ENCODE data around the gene SFPQ.
"Not testable (repeated sequence)": the region's sequence is repeated elsewhere in the genome, so short reads cannot be mapped to it uniquely, and the experiment has no call there.

Gene SFPQ

GRCh38 chr1:35188578-35189392 is 4.2 kb downstream of the SFPQ start:
- DNase-seq (ENCODE audit: low read depth in 3 of 3): no peak

DNA sequence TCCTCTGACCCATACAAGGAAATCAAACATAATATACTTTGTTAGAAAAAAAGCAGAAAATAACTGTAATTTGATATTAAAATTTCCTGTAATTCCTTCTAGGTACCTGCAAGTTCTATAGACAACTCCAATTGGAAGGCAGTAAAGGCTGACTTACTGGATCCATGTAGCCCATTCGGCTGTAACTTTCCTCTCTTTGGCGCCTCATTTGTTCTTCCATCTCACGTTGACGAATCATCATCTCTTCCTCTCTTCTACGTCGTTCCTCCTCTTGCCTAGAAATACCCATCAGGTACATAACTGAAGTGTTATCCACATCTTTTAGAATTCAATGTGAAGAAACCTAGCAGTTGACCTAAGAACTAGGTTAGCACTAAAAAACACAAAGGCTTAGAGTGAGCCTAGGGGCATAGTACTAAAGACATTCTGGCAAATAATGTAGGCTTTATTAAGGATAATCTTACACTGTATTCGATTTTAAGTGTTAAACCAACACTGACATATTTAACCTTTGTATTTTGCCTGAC is 5.1 kb downstream of the SFPQ start:
- no peak for DNase-seq (ENCODE audit: low read depth in 3 of 3)

GRCh38 chr1:35186239-35186638 is 6.7 kb downstream of the SFPQ start:
- no peak for DNase-seq (ENCODE audit: low read depth in 3 of 3)

GRCh38 chr1:35185200-35185599 is 7.7 kb downstream of the SFPQ start:
- no peak for DNase-seq (ENCODE audit: low read depth in 3 of 3)

DNA sequence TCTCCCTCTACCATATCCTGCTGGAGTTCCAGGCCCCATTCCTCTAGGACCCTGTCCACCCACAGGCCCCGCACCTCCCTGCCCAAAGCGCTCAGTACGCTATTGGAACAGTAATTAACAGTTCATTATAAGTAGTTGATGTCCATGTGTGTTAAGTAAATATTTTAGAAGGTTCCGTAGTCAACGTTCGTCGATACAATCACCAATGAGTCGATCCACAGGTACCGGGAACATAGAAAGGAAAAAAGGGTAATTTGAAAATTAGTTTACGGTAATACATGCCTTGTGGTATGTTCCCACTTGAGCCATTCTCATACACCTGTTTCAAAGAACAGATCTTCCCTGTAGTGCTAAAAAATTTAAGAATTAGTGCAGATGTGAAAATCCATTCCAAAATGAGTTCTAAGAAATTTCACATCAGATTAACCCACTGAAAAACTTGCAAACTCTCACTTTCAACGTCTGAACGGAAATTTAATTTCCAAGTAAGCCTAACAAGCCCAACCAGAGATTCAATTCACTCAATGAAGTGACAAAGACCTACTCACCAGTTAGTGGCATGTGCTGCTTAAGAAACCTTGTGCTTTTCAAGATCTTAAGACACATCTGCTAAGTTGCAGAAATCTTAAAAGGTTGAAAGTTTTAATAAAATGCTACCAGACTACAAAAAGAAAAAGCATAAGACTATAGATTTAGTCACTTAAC is 8.3 kb downstream of the SFPQ start:
- no peak for DNase-seq (ENCODE audit: low read depth in 3 of 3)

DNA sequence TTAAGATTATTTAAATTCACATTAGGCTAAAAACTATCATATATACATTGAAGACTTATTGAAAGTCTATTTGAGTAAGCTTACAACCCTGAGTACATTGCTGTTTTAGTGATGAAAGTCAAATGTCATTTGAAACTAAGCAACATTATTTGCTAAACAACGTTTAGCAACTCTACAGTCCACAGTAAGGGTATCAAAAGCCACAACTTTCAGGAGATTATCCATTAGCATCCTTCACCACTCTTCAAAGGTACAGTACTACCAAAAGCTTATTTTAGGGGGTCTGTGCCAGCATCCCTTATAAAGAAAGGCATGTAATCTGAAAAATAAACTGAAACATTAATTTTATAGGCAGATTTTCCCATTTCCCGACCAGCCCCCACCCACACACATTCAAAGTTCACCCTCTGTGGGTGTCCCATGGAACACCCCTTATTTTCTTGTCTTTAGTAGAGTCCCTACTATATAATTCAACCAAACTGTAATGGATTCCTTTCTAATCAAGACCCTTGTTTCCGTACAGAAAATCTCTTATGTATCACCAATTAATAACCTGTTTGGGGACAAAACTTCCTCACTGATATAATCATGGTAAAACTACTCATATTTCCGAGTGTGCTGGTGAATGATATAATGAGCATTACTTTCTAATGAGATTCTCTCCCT is 11.0 kb downstream of the SFPQ start:
- DNase-seq (ENCODE audit: low read depth in 3 of 3): no peak

- DNase-seq (ENCODE audit: low read depth in 3 of 3): no peak
Observed at GRCh38 chr1:35180776-35181374, 12.1 kb downstream of the SFPQ start.

GRCh38 chr1:35179908-35180307 is 13.0 kb downstream of the SFPQ start:
- DNase-seq (ENCODE audit: low read depth in 3 of 3): no peak

GRCh38 chr1:35178874-35179380 is 14.0 kb downstream of the SFPQ start:
- no peak for DNase-seq (ENCODE audit: low read depth in 3 of 3)

DNA sequence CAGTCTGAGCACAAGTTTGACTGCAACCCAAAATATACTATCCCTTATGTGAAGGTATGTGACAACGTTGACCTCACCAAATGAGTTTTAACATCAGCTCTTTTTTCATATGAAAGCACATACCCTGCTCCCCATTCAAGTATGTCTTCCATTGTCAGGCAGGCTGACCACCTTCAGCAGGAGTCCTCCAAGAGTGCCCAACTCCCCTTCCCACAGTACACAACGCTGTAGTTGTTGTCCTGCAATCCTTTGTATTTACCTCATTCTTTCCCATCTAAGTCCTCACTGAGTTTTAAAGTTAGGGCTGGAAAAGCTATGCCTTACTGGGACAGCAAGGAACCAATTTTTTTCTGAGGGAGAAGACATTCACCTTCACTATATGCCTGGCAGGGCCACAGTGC is 14.7 kb downstream of the SFPQ start:
- DNase-seq (ENCODE audit: low read depth in 3 of 3): no peak

DNA sequence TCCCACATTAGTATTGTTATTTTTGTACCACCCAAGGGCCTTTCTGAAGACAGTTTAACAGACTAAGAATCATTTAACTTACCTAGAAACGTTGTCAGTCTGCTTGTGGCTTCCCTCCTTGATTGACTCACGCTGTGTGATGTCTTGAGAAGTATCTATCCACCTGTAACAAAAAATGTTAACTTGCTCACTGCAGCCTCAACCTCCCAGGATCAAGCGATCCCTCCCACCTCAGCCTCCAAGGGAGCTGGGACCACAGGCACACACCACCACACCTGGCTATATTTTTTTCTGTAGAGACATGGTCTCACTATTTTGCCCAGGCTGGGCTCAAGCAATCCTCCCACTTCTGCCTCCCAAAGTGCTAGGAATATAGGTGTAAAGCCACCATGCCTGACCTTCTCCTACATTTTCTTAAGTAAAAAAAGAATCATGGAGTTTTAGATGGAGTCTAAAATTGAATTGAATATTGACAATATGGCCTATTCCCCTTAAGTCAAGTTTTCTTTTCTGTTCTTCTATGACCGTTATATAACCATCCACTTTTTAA is 15.6 kb downstream of the SFPQ start:
- DNase-seq (ENCODE audit: low read depth in 3 of 3): no peak

GRCh38 chr1:35175602-35176001 is 17.3 kb downstream of the SFPQ start:
- DNase-seq (ENCODE audit: low read depth in 3 of 3): no peak

- DNase-seq (ENCODE audit: low read depth in 3 of 3): no peak
Observed at GRCh38 chr1:35175098-35175576, 17.8 kb downstream of the SFPQ start.

- no peak for DNase-seq (ENCODE audit: low read depth in 3 of 3)
Observed at GRCh38 chr1:35173909-35174540, 18.9 kb downstream of the SFPQ start.

- DNase-seq (ENCODE audit: low read depth in 3 of 3): no peak
Observed at GRCh38 chr1:35173491-35173890, 19.5 kb downstream of the SFPQ start.

DNA sequence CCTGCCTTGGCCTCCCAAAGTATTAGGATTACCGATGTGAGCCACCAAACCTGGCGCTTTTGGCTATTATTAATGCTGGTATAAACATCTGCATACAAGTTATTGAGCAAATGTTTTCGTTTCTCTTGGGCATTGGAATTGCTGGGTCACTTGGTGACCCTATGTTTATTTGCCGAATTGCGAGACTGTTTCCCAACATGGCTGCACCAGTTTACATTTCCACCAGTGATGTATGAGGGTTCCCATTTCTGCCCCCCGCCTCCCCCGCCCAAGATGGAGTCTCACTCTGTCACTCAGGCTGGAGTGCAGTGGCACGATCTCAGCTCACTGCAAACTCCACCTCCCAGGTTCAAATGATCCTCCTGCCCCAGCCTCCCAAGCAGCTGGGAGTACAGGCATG is 20.9 kb downstream of the SFPQ start:
- DNase-seq (ENCODE audit: low read depth in 3 of 3): no peak

GRCh38 chr1:35171579-35171978 is 21.4 kb downstream of the SFPQ start:
- DNase-seq (ENCODE audit: low read depth in 3 of 3): no peak

DNA sequence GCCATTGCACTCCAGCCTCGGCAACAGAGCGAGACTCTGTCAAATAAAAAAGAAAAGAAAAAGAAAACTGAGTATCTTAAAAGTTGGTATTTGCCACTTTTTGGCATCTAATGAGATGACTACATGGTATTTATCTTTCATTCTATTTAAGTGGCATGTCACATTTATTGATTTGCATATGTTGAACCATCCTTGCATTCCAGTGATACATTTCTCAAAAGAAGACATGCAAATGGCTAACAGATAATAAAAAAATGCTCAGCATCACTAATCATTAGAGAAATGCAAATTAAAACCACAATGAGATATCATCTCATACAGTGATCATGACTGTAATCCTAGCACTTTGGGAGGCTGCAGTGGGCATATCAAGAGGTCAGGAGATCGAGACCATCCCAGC is 28.1 kb downstream of the SFPQ start:
- no peak for DNase-seq (ENCODE audit: low read depth in 3 of 3)

- no peak for DNase-seq (ENCODE audit: low read depth in 3 of 3)
Observed at GRCh38 chr1:35151220-35151619, 41.7 kb downstream of the SFPQ start.

- DNase-seq (ENCODE audit: low read depth in 3 of 3): not testable (repeated sequence)
Observed at GRCh38 chr1:35145892-35146549, 46.9 kb downstream of the SFPQ start.

Measured in stimulated activated CD4-positive, alpha-beta T cell treated with anti-CD3 and anti-CD28 coated beads, TNF-alpha, amount 100 ng/mL, for 4 hours (primary cell).